Lung microvascular endothelial cell (primary cell): ENCODE results near the gene PPP1R9B. TPM values are rescaled to one million over a fixed set of nuclear protein-coding genes. Genes with fewer than 3 reads are reported as not detected.

Experiments used
- DNase-seq, 2 donors: peaks; one replicate each; pipeline versions ENCODE4 v3.0.0 to v3.0.0-alpha.2; 2010; ENCODE audit warnings: low read depth in 2 of 2
- total RNA-seq: library from RNA; depleted of rRNA; stranded (reverse); fragments of >200 nt; gene quantifications from 2 replicates; pipeline ENCODE4 v1.2.1, GENCODE V29; 2014

The PPP1R9B gene
- total RNA-seq, 1 donor from 2014 or later, result 25.8 TPM

DNA sequence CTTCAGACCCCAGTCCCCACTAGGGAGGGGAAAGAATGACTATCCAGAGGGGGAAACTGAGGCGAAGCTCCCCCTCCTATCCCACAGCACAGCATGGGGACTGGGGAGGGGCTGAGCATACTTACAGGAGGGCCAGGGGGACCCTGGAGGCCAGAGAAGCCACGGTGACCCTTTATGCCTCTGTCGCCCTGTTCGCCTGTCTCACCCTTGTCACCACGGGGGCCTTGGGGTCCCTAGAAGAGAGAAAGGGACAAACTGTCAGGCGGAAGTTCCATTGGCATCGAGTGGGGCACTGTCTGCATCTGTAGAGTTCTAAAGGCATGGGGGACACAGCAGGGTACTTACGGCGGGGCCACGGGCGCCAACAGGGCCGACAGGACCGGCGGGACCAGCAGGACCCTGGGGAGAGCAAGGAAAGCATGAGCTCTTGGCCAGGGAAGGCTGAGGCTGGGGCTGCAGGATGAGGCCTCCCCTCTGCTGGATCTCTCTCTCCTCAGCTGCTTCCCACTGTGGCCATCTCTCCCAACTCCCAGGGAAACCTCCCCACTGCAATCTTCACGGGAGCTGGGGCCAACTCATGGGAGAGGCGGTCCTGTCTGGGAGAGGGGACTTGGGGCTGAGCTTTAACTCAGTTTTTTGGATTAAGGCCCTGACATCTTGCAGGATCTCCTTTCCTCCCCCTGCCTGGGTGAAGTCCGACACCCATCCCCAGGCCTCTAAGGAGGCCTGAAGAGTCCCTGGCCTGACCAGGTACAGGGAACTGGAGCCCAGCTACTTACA is 37.5 kb upstream of the PPP1R9B start:
- no peak for DNase-seq

GRCh38 chr17:50187394-50187725 is 36.9 kb upstream of the PPP1R9B start:
- DNase-seq, result no peak

- no peak for DNase-seq
These were observed 36.4 kb upstream of the PPP1R9B start for GRCh38 chr17:50186661-50187393.

- no peak for DNase-seq
These were observed 35.4 kb upstream of the PPP1R9B start for GRCh38 chr17:50185631-50186471.

DNA sequence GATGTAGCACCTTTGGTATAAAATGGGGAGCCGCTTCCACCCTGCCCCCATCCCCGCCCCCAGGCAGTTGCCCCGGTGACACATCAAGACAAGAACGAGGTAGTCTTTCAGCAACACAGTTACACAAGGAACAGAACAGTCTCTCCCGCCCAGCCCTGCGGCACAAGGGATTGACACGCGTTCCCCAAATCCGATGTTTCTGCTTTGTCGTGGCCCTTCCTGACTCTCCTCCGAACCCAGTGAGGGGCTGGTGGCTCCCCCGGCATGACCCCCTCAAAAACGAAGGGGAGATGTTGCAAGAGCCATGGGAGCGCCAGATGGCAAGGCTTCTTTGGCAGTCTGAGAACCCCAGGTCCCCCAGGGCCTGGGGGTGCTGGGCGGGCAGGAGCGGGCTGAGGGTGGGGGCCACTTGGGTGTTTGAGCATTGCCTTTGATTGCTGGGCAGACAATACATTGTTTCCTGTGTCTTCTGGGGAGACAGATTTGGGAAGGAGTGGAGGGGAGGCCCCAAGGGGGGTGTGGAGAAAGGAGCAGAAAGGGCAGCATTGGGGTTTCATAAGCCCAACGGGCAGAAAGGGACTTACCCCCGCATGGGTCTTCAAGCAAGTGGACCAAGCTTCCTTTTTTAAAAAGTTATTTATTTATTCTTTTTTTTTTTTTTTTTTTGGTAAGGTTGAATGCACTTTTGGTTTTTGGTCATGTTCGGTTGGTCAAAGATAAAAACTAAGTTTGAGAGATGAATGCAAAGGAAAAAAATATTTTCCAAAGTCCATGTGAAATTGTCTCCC is 34.3 kb upstream of the PPP1R9B start:
- no peak for DNase-seq

GRCh38 chr17:50184064-50184463 is 33.6 kb upstream of the PPP1R9B start:
- DNase-seq, result no peak

DNA sequence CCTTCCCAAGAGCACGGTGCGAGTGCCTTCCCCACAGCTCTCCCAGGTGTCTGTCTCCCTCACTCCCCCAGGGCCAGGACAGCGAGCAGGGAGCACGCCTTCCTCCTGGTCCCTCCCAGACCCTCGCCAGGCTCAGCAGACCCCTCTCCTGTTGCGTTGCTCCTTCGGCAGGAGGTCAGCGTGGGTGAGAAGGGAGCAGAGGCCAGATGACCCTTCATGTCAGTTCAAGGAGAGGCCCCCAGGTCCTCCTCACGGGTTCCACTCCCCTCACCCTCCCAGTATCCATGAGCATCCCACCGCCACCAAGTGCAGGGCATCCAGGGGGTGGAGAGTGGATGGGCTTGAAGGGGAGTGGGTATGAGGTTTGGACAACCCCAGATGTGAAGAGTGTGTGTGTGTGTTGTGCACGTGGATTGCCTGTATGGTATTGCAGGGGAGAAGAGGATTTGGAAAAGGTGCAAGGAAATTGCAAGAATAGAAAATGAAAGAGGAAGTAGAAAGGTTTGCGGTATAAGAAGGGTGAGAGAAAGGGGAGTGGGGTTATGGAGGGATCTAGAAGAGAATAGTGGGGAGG is 33.0 kb upstream of the PPP1R9B start:
- DNase-seq, result no peak

GRCh38 chr17:50182783-50183420 is 32.4 kb upstream of the PPP1R9B start:
- DNase-seq, result no peak

- DNase-seq, result no peak
These were observed 31.4 kb upstream of the PPP1R9B start for GRCh38 chr17:50181591-50182560.

DNA sequence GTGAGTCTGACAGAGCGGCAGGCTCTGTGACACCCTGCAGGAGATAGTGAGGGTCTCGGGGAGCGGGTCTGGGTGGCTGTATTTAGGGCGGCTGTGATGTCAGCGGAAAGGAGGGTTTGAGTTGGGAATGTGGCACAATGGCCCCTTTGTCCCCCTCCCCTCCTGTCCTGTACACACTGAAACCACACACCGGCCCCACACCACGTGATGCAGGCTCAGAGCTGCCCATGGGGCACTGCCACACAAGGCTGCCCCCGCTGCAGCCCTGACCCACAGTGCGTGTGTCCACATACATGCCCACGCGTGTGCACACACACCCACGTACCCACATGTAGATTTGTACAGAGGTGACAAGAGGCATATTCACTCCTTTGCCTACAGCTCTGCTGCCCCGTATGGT is 30.7 kb upstream of the PPP1R9B start:
- DNase-seq, result no peak

DNA sequence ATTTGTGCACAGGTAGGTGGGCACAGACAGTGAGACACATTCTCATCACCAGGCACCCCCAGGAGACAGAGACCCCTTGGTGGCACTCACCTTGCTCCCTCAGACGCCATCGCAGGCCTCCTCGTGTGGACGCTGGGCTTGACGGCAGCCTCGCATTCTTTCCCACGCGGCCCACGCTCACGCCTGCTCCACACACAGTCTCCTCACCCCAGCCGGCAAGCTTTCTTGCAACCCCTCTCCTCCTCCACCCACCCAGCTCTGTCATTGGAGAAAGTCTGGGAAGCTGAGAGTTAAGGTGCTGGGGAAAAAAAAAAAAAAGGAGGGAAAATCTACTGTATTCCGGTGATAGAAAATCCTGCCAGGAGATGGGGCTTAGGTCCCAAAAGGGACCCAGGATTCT is 30.1 kb upstream of the PPP1R9B start:
- DNase-seq, result no peak

DNA sequence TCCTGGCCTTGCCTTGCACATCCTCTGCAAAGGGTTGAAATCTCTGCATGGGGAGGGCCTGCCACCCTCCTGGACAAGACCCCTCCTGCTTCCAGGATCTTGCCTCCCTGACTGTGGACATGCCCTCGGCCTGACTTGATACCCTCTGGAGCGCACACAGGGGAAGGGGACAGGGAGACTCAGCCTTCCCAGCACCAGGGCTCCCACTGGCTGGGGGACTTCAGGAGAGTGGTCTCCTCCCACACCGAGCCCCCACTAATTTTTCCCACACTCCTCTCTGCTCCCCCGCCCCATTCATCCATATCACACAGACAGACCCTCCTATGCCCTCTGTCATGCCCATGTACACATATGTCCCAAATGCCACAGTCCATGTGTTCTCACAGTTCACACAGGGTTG is 29.6 kb upstream of the PPP1R9B start:
- no peak for DNase-seq

DNA sequence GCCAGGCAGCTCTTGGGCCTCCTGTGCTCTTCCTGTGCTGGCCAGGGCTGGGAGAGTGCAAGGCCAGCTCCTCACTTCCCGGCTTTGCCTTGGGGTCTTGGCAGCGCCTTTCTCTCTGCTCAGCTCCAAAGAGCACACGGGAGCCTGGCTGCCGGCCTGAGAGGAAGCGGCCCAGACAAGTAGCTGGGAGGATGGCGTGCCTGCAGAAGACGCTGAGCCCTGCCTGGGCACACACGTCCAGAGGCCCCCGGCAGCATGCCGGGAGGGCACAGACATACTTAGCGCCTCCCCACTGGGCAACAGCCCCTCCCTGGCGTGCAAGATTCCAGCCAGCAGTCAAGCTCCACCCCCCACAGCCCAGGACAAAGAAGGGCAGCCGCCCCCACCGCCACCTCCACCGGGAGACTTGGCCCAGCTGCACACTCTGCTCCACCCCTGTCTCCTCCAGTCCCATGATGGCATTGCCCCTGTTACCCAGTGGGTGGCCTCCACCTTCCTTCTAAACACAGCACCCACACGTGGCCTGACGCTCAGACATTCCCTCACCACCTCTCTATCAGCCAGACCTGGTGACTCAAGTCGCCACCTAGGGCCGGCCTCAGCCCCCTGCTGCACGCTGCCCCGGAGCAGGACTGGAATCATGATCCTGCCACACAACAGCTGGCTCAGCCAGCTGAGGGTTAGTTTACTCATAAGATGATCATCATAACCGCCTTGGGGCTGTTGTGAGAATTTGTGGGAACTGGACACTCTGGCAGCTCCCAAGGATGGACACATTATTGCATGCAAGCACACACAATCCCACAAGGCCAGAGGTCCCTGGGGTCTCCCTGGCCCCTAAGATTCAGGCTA is 27.7 kb upstream of the PPP1R9B start:
- DNase-seq, result peak; percentile 63 to 83

- DNase-seq, result no peak
These were observed 27.0 kb upstream of the PPP1R9B start for GRCh38 chr17:50177476-50177875.

DNA sequence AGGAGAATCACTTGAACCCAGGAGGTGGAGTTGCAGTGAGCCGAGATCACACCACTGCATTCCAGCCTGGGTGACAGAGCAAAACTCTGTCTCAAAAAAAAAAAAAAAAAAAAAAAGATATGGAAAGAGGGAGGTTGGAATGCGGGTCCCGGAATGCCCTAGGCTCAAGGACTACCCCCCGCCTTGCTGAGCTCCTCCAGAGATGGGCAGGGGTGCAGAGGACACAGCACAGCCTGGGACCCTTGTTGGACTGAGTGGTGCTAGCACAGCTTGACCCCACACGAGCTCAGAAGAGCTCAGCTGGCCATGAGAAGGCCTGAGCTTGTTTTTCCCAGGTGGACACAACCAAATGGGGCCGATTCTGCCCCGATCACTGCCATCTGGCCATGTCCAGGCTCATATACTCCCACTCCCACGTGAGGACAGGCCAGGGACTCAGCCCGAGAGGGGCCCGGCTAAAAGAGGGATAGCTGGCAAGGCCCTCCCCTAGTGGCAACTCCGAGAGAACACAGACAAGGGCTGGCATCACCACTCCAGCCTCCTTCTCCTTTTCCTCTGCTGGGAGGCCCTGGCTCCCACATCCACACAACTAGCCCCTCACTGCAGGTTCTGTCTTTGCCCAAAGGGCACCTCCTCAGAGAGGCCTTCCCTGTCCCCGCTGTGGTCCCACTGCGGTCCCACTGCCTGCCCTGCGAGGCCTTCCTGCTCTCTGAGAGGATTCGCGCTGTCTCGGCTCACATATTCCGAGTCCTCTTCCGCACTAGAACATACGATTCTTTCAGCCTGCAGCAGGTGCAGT is 26.3 kb upstream of the PPP1R9B start:
- no peak for DNase-seq

- DNase-seq, result no peak
These were observed 24.7 kb upstream of the PPP1R9B start for GRCh38 chr17:50175035-50175807.

DNA sequence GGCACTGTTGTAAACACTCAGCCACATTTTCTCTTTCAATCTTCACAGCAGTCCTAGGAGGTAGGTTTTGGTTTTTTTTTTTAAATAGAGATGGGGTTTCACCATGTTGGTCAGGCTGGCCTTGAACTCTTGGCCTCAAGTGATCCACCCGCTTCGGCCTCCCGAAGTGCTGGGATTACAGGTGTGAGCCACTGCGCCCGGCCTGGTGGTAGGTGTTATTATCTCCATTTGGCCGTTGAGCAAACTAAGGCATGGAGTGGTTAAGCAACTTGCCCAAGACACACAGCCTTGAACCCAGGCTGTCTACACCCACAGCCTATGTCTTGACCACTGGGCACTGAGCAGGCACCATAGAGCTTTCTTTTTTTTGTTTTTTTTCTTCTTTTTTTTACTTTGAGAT is 24.0 kb upstream of the PPP1R9B start:
- no peak for DNase-seq
